Kidney (tissue), 14 donors: Measurements from ENCODE around the gene MYO7A. TPM values are rescaled to one million over a fixed set of nuclear protein-coding genes. Genes with fewer than 3 reads are reported as not detected.

Experiments
- DNase-seq, 5 donors: peaks; one replicate each; pipeline ENCODE4 v3.0.0-alpha.2; 2013 to 2020
- FAIRE-seq: peaks from 2 replicates; lab custom pipeline; 2012; peaks lifted over from hg19 to GRCh38; lab: Jason Lieb, UNC
- H3K27ac ChIP-seq, 2 donors: one replicate each; pipeline ENCODE4 v1.7.0; 2013; ENCODE audit warnings: low read depth in 2 of 2, low read length in 2 of 2, inconsistent platforms in 1 of 2
- H3K27me3 ChIP-seq: one replicate; pipeline ENCODE4 v1.7.1; 2013; ENCODE audit warnings: low read length, inconsistent platforms; ENCODE audit not compliant: control insufficient read depth, insufficient read depth
- H3K36me3 ChIP-seq, 3 donors: one replicate each; pipeline versions ENCODE4 v1.7.0 to v1.7.1; 2013; ENCODE audit warnings: low read length in 3 of 3, control low read depth in 1 of 3, inconsistent platforms in 1 of 3; ENCODE audit not compliant: insufficient read depth in 3 of 3, control insufficient read depth in 2 of 3
- H3K4me1 ChIP-seq, 3 donors: one replicate each; pipeline versions ENCODE4 v1.7.0 to v1.7.1; 2013; ENCODE audit warnings: low read length in 3 of 3, inconsistent platforms in 1 of 3, low read depth in 1 of 3; ENCODE audit not compliant: control insufficient read depth in 2 of 3, insufficient read depth in 2 of 3
- H3K4me3 ChIP-seq, 3 donors: one replicate each; pipeline versions ENCODE4 v1.7.0 to v1.8.1; 2013; ENCODE audit warnings: low read length in 3 of 3, control low read depth in 1 of 3, inconsistent platforms in 1 of 3
- H3K9ac ChIP-seq, 3 donors: one replicate each; pipeline versions ENCODE4 v1.7.0 to v1.7.1; 2013; ENCODE audit warnings: low read length in 3 of 3, control low read depth in 1 of 3, inconsistent platforms in 1 of 3
- H3K9me3 ChIP-seq, 3 donors: one replicate each; pipeline versions ENCODE4 v1.7.0 to v1.7.1; 2013; ENCODE audit warnings: low read length in 3 of 3, control low read depth in 1 of 3, inconsistent platforms in 1 of 3; ENCODE audit not compliant: control insufficient read depth in 2 of 3, insufficient read depth in 1 of 3
- CTCF ChIP-seq: IDR thresholded peaks from 3 replicates; pipeline ENCODE4 v1.5.1; 2012; ENCODE audit warnings: mild to moderate bottlenecking, moderate library complexity, borderline replicate concordance; ENCODE audit not compliant: insufficient read depth; ENCODE audit errors: extremely low read depth
- intact Hi-C: fragments of 100-400 bp; cut with DNase I; formaldehyde crosslinking; loops from one replicate; pipeline ENCODE4 v1.11.1; 2022
- polyA plus RNA-seq: library from polyadenylated mRNA; stranded (reverse); fragments of 350-450 nt; fragmentation: Illumina TruSeq; extraction: RNeasy Lipid Tissue Mini Kit (QIAGEN cat#74804); gene quantifications from one replicate; pipeline ENCODE4 v1.2.3, GENCODE V29; 2014; ENCODE audit warnings: low read depth, low replicate concordance; ENCODE audit not compliant: insufficient read depth
- total RNA-seq: library from RNA; stranded (reverse); fragmentation: NEBNext Ultra II Directional; extraction: Animal tissue kit (Norgen Biotek cat#: 25700); gene quantifications from one replicate; pipeline ENCODE4 v1.2.1, GENCODE V29; 2021
- donor health status: control.
- donor health status: control.
- donor health status: control.
- donor health status: control.
- donor health status: control.
- donor health status: DM: yes; HTN: yes; CAD: no.
- donor health status: Normal renal cell carcinoma (clear cell type).

The MYO7A gene
- total and polyA plus RNA-seq, 2 donors from 2014 or later: 6.1 to 10.7 TPM

- no peak for DNase-seq
- Histone ChIP-seq H3K9ac (no peak overlapping the region), H3K27ac (no peak overlapping the region), H3K9me3 (peaks cover 0 to 6% (median 4%) of the 10 kb centered on the region in 3 donors), H3K36me3 (no peaks in the 10 kb centered on the region), H3K4me1 (no peaks in the 10 kb centered on the region), H3K27me3 (no peaks in the 10 kb centered on the region), H3K4me3 (no peak overlapping the region)
- intact Hi-C loops: no loop called here
- no peak for FAIRE-seq
- TF ChIP-seq CTCF: no peak
These were observed 125.6 kb downstream of the MYO7A start for GRCh38 chr11:77253690-77254089.

- intact Hi-C loops: no loop called here
- no peaks in the 10 kb centered on the region for H3K4me1 ChIP-seq
- H3K27ac ChIP-seq: no peak overlapping the region
- DNase-seq (peak in 1 of 5 donors; percentile 4), FAIRE-seq (no peak)
- no peaks in the 10 kb centered on the region for H3K27me3 ChIP-seq
- H3K36me3 ChIP-seq: no peaks in the 10 kb centered on the region
- TF ChIP-seq CTCF: no peak
- no peak overlapping the region for H3K4me3 ChIP-seq
- H3K9me3 ChIP-seq: peaks cover 0 to 16% (median 3%) of the 10 kb centered on the region in 3 donors
- H3K9ac ChIP-seq: no peak overlapping the region
These were observed 131.6 kb downstream of the MYO7A start for GRCh38 chr11:77259641-77260040.

- H3K4me1 ChIP-seq: no peaks in the 10 kb centered on the region
- no peak overlapping the region for H3K4me3 ChIP-seq
- no peaks in the 10 kb centered on the region for H3K27me3 ChIP-seq
- no peaks in the 10 kb centered on the region for H3K36me3 ChIP-seq
- H3K27ac ChIP-seq: no peak overlapping the region
- FAIRE-seq (peak; percentile 47), DNase-seq (no peak)
- H3K9ac ChIP-seq: no peak overlapping the region
- TF ChIP-seq CTCF: no peak
- peaks cover 0 to 16% (median 3%) of the 10 kb centered on the region in 3 donors for H3K9me3 ChIP-seq
- intact Hi-C loops: no loop called here
These were observed 134.8 kb downstream of the MYO7A start for GRCh38 chr11:77262803-77263202.

Other genes starting within 250 kb of the MYO7A start
- gene B3GNT6, start 93.8 kb upstream of the MYO7A start, total RNA-seq: not detected
- gene B3GNT6, start 93.8 kb upstream of the MYO7A start, polyA plus RNA-seq: not detected
- gene CAPN5, start 61.3 kb upstream of the MYO7A start, total RNA-seq: 36.0 TPM
- 20.0 TPM for gene CAPN5, start 61.3 kb upstream of the MYO7A start, polyA plus RNA-seq
- 1.8 TPM for gene OMP, start 25.4 kb upstream of the MYO7A start, total RNA-seq
- not detected for gene OMP, start 25.4 kb upstream of the MYO7A start, polyA plus RNA-seq
- not detected for gene GDPD4, start 173.4 kb downstream of the MYO7A start, total RNA-seq
- not detected for gene GDPD4, start 173.4 kb downstream of the MYO7A start, polyA plus RNA-seq